Gastroesophageal sphincter (tissue), 3 donors: ENCODE data around the gene KCNT1.

Source experiments
- CTCF ChIP-seq, 4 experiments: fragments of 200-600 bp in 2 of 4; fragments of 450-650 bp in 2 of 4; sonication (generic) in 1 of 4; IDR thresholded peaks; one replicate each; pipeline ENCODE4 v1.5.1; 2017 to 2019; ENCODE audit warnings: antibody characterized with exemption in 4 of 4, mild to moderate bottlenecking in 2 of 4, moderate library complexity in 2 of 4
- EP300 ChIP-seq: sonication (generic); formaldehyde crosslinking; IDR thresholded peaks from one replicate; pipeline ENCODE4 v1.6.1; 2017; ENCODE audit warnings: antibody characterized with exemption, mild to moderate bottlenecking
- POLR2A ChIP-seq, 2 donors: fragments of 450-650 bp; IDR thresholded peaks; one replicate each; pipeline ENCODE4 v1.6.1; 2017; ENCODE audit warnings: antibody characterized with exemption in 2 of 2, mild to moderate bottlenecking in 2 of 2, moderate library complexity in 1 of 2

- TF ChIP-seq CTCF (IDR thresholded peaks at IDR 0.05) (no peak), EP300 (no peak), POLR2A (IDR thresholded peaks at IDR 0.05) (no peak)
Observed at GRCh38 chr9:135664266-135664665, 37.7 kb upstream of the KCNT1 start.
